DND-41 (cell line): ENCODE results near the gene LEMD2.

ENCODE experiments used
- ATAC-seq: fragments of 200-7000 bp; cut with Tn5 transposase; 3 replicates; pipeline ENCODE4 v1.9.1; 2021; ENCODE audit warnings: low read depth; ENCODE audit not compliant: insufficient read depth
- DNase-seq: peaks from one replicate; pipeline ENCODE4 v3.0.0-alpha.2; 2020
- H2AFZ ChIP-seq: 2 replicates; pipeline ENCODE4 v1.6.0; 2012; ENCODE audit warnings: low read depth, low read length
- H3K27ac ChIP-seq: 2 replicates; pipeline ENCODE4 v1.5.1; 2012; ENCODE audit warnings: low read length, inconsistent platforms
- H3K27me3 ChIP-seq: fragments of 200-600 bp; sonication (generic); 2 replicates; pipeline ENCODE4 v1.6.0; 2012; ENCODE audit warnings: low read length, mild to moderate bottlenecking, inconsistent platforms; ENCODE audit not compliant: insufficient read depth, poor library complexity
- H3K36me3 ChIP-seq: 2 replicates; pipeline ENCODE4 v1.5.1; 2012; ENCODE audit warnings: low read length, inconsistent platforms; ENCODE audit not compliant: insufficient read depth
- H3K4me1 ChIP-seq: 2 replicates; pipeline ENCODE4 v1.5.1; 2012; ENCODE audit warnings: mild to moderate bottlenecking, low read length; ENCODE audit not compliant: insufficient read depth
- H3K4me2 ChIP-seq: 2 replicates; pipeline ENCODE4 v1.6.0; 2012; ENCODE audit warnings: mild to moderate bottlenecking, moderate library complexity, low read length, inconsistent platforms; ENCODE audit not compliant: insufficient read depth
- H3K4me3 ChIP-seq, 2 experiments: fragments of 200-600 bp in 1 of 2; shearing (Covaris generic) in 1 of 2; 2 replicates each; pipeline ENCODE4 v1.5.1; 2012 to 2016; ENCODE audit warnings: inconsistent platforms in 2 of 2, low read length in 2 of 2, mild to moderate bottlenecking in 2 of 2, low read depth in 1 of 2, moderate library complexity in 1 of 2
- H3K79me2 ChIP-seq: 2 replicates; pipeline ENCODE4 v1.6.0; 2012; ENCODE audit warnings: low read length, inconsistent platforms; ENCODE audit not compliant: insufficient read depth
- H3K9ac ChIP-seq: 2 replicates; pipeline ENCODE4 v1.6.0; 2012; ENCODE audit warnings: low read depth, mild to moderate bottlenecking, inconsistent platforms, low read length, moderate library complexity
- H3K9me3 ChIP-seq: 2 replicates; pipeline ENCODE4 v1.5.1; 2012; ENCODE audit warnings: low read length, moderate library complexity, mild to moderate bottlenecking, inconsistent platforms; ENCODE audit not compliant: insufficient read depth, severe bottlenecking
- H4K20me1 ChIP-seq: 2 replicates; pipeline ENCODE4 v1.6.0; 2012; ENCODE audit warnings: low read length; ENCODE audit not compliant: insufficient read depth
- CTCF ChIP-seq: IDR thresholded peaks from 2 replicates; pipeline ENCODE4 v1.5.1; 2012; ENCODE audit warnings: borderline replicate concordance, low read length, moderate library complexity, mild to moderate bottlenecking; ENCODE audit not compliant: poor library complexity, severe bottlenecking; ENCODE audit errors: extremely low read depth
- EZH2 ChIP-seq: IDR thresholded peaks from 3 replicates; pipeline ENCODE4 v1.6.1; 2012; ENCODE audit warnings: borderline replicate concordance, low read depth, mild to moderate bottlenecking, moderate library complexity, low read length, inconsistent platforms; ENCODE audit not compliant: severe bottlenecking

LEMD2 gene

GRCh38 chr6:33794910-33795623, 6.1 kb upstream of the LEMD2 start:
- no peak overlapping the region for H3K9ac ChIP-seq

GRCh38 chr6:33792981-33793380, 4.1 kb upstream of the LEMD2 start:
- no peak for DNase-seq
- H3K9ac ChIP-seq, result no peak overlapping the region
- no peak for TF ChIP-seq CTCF
- TF ChIP-seq EZH2, result no peak
- no peaks in the 10 kb centered on the region for H3K9me3 ChIP-seq
- H3K79me2 ChIP-seq, result peaks cover 13% of the 10 kb centered on the region
- H3K27me3 ChIP-seq, result no peaks in the 10 kb centered on the region
- H3K36me3 ChIP-seq, result no peaks in the 10 kb centered on the region; the same call in 1 of the 2 replicates
- H3K27ac ChIP-seq, result no peak overlapping the region
- H4K20me1 ChIP-seq, result peaks cover 1% of the 10 kb centered on the region
- ATAC-seq, result no peak
- no peak overlapping the region for H2AFZ ChIP-seq
- H3K4me3 ChIP-seq, result no peak overlapping the region
- H3K4me1 ChIP-seq, result peaks cover 10% of the 10 kb centered on the region
- no peak overlapping the region for H3K4me2 ChIP-seq

More at GRCh38 chr6:33794910-33795623, 6.1 kb upstream of the LEMD2 start:
- peaks cover 5% of the 10 kb centered on the region; the same call in 1 of the 2 replicates for H3K4me1 ChIP-seq
- no peak overlapping the region for H3K27ac ChIP-seq
- no peaks in the 10 kb centered on the region for H3K79me2 ChIP-seq
- H3K9me3 ChIP-seq, result no peaks in the 10 kb centered on the region
- no peak overlapping the region for H2AFZ ChIP-seq
- H3K27me3 ChIP-seq, result peaks cover 14% of the 10 kb centered on the region
- no peak for ATAC-seq
- no peak overlapping the region for H3K4me3 ChIP-seq
- TF ChIP-seq CTCF (no peak), EZH2 (no peak)
- no peak overlapping the region for H3K4me2 ChIP-seq
- DNase-seq, result no peak
- no peaks in the 10 kb centered on the region for H3K36me3 ChIP-seq
- no peaks in the 10 kb centered on the region; the same call in 1 of the 2 replicates for H4K20me1 ChIP-seq

- TF ChIP-seq CTCF, result no peak
- TF ChIP-seq EZH2, result no peak
- Histone ChIP-seq H3K4me2 (no peak overlapping the region), H3K27ac (no peak overlapping the region), H2AFZ (no peak overlapping the region), H3K4me1 (peaks cover 22% of the 10 kb centered on the region), H3K9ac (no peak overlapping the region), H3K79me2 (peaks cover 27% of the 10 kb centered on the region), H3K36me3 (peaks cover 12% of the 10 kb centered on the region), H3K9me3 (no peaks in the 10 kb centered on the region), H3K4me3 (no peak overlapping the region), H4K20me1 (peaks cover 15% of the 10 kb centered on the region), H3K27me3 (no peaks in the 10 kb centered on the region)
- ATAC-seq (no peak), DNase-seq (no peak)
Observed at GRCh38 chr6:33791620-33792019, 2.7 kb upstream of the LEMD2 start.

- Histone ChIP-seq H3K4me2 (no peak overlapping the region), H3K4me3 (no peak overlapping the region), H3K9me3 (no peaks in the 10 kb centered on the region), H3K4me1 (peaks cover 29% of the 10 kb centered on the region), H3K9ac (no peak overlapping the region), H3K79me2 (peaks cover 34% of the 10 kb centered on the region), H3K27ac (no peak overlapping the region), H3K36me3 (peaks cover 19% of the 10 kb centered on the region), H4K20me1 (peaks cover 22% of the 10 kb centered on the region), H2AFZ (no peak overlapping the region), H3K27me3 (no peaks in the 10 kb centered on the region)
- DNase-seq (no peak), ATAC-seq (no peak)
- TF ChIP-seq CTCF, result no peak
Observed at GRCh38 chr6:33790910-33791309, 2.0 kb upstream of the LEMD2 start.
